Mammary epithelial cell (primary cell): ENCODE data around the gene KPTN.

Experiments
- CTCF ChIP-seq, 2 donors: IDR thresholded peaks in 1 of 2; conservative IDR thresholded peaks in 1 of 2; 2 replicates each; pipeline ENCODE4 v1.5.1; 2011 to 2012; ENCODE audit warnings: inconsistent platforms in 2 of 2, low read length in 2 of 2, mild to moderate bottlenecking in 2 of 2, control low read depth in 1 of 2, low read depth in 1 of 2; ENCODE audit not compliant: insufficient read depth in 1 of 2; ENCODE audit errors: extremely low read depth in 1 of 2
- EZH2 ChIP-seq: IDR thresholded peaks from 2 replicates; pipeline ENCODE4 v1.6.1; 2012; ENCODE audit warnings: low read length, inconsistent platforms, borderline replicate concordance

GRCh38 chr19:47491358-47492136 is 7.5 kb upstream of the KPTN start:
- TF ChIP-seq CTCF (conservative IDR thresholded peaks at IDR 0.05 in 1 of 2, IDR thresholded peaks at IDR 0.05 in 1 of 2; ENCODE audit: extremely low read depth in 1 of 2, insufficient read depth in 1 of 2, low read depth in 1 of 2, low read length in 2 of 2) (no peak), EZH2 (no peak)
